ENCODE results near the gene TROAP.

Gene TROAP

DNA sequence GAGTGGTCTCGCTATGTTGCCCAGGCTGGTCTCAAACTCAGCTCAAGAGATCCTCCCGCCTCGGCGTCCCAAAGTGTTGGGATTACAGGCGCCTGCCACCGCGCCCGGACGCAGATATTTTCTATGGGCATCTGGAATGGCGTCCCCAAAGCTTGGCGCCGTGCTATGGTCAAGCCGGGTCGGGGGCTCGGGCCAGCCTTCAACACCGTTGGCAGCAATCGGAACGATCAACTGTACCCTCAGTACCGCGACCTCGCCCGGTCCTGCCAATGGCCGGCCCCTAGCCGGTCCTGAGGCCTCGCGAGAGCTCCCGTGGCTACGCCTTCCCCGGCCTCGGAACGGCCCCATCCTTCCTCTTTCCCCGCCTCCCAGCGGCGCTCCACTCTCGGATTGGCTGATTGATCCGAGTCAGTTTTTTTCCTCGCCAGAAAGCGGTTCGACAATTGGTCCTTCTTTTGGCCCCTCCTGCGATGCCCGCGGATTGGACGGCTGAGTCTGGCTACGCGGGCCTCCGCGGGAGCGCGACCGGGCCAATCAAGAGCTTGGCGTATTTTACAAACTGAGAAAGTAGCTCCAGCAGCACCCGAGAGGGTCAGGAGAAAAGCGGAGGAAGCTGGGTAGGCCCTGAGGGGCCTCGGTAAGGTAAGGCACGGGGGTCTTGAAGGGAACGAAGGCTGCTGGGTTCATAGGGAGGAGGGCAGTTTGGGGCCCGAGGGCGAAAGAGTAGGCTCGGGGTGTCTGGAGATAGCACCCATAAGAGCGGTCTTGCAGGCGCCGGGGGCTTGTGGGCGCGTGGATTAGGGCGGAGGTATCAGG, at the start of gene TROAP (continued):
- TF ChIP-seq ZNF2 (tag by site-specific recombination; IDR thresholded peaks at IDR 0.05) (peak; percentile 74), KLF16 (tag by site-specific recombination; IDR thresholded peaks at IDR 0.05) (peak; percentile 39; the same call in 1 of the 2 replicates), KLF9 (tag by site-specific recombination; IDR thresholded peaks at IDR 0.05; ENCODE audit: low read depth) (peak; percentile 45), ZNF776 (tag by site-specific recombination; IDR thresholded peaks at IDR 0.05; ENCODE audit: borderline replicate concordance) (no peak), ZXDB (tag by site-specific recombination; IDR thresholded peaks at IDR 0.05) (peak; percentile 39), REPIN1 (tag by site-specific recombination; IDR thresholded peaks at IDR 0.05; ENCODE audit: low read depth) (peak; percentile 93; the same call in 1 of the 2 replicates), ZNF169 (tag by site-specific recombination; IDR thresholded peaks at IDR 0.05) (no peak), YY1 (tag by site-specific recombination; IDR thresholded peaks at IDR 0.05) (peak; percentile 74), ZEB2 (tag by site-specific recombination; IDR thresholded peaks at IDR 0.05) (0 out of 2 replicates have a peak, but pooled peaks have one; percentile 8), ZNF670 (tag by site-specific recombination; IDR thresholded peaks at IDR 0.05; ENCODE audit: low read depth) (no peak), SP2 (tag by site-specific recombination; IDR thresholded peaks at IDR 0.05) (peak; percentile 100), ZNF600 (tag by site-specific recombination; IDR thresholded peaks at IDR 0.05) (peak; percentile 17; the same call in 1 of the 2 replicates), ZNF121 (tag by site-specific recombination; IDR thresholded peaks at IDR 0.05) (peak; percentile 97)
- TF ChIP-seq, protein P1, sequence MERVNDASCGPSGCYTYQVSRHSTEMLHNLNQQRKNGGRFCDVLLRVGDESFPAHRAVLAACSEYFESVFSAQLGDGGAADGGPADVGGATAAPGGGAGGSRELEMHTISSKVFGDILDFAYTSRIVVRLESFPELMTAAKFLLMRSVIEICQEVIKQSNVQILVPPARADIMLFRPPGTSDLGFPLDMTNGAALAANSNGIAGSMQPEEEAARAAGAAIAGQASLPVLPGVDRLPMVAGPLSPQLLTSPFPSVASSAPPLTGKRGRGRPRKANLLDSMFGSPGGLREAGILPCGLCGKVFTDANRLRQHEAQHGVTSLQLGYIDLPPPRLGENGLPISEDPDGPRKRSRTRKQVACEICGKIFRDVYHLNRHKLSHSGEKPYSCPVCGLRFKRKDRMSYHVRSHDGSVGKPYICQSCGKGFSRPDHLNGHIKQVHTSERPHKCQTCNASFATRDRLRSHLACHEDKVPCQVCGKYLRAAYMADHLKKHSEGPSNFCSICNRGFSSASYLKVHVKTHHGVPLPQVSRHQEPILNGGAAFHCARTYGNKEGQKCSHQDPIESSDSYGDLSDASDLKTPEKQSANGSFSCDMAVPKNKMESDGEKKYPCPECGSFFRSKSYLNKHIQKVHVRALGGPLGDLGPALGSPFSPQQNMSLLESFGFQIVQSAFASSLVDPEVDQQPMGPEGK (tag by site-specific recombination; IDR thresholded peaks at IDR 0.05) = peak; percentile 64
- TF ChIP-seq, protein P2, sequence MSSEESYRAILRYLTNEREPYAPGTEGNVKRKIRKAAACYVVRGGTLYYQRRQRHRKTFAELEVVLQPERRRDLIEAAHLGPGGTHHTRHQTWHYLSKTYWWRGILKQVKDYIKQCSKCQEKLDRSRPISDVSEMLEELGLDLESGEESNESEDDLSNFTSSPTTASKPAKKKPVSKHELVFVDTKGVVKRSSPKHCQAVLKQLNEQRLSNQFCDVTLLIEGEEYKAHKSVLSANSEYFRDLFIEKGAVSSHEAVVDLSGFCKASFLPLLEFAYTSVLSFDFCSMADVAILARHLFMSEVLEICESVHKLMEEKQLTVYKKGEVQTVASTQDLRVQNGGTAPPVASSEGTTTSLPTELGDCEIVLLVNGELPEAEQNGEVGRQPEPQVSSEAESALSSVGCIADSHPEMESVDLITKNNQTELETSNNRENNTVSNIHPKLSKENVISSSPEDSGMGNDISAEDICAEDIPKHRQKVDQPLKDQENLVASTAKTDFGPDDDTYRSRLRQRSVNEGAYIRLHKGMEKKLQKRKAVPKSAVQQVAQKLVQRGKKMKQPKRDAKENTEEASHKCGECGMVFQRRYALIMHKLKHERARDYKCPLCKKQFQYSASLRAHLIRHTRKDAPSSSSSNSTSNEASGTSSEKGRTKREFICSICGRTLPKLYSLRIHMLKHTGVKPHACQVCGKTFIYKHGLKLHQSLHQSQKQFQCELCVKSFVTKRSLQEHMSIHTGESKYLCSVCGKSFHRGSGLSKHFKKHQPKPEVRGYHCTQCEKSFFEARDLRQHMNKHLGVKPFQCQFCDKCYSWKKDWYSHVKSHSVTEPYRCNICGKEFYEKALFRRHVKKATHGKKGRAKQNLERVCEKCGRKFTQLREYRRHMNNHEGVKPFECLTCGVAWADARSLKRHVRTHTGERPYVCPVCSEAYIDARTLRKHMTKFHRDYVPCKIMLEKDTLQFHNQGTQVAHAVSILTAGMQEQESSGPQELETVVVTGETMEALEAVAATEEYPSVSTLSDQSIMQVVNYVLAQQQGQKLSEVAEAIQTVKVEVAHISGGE (tag by site-specific recombination; conservative IDR thresholded peaks at IDR 0.05; ENCODE audit: low read depth) = no peak
- TF ChIP-seq, protein P3, sequence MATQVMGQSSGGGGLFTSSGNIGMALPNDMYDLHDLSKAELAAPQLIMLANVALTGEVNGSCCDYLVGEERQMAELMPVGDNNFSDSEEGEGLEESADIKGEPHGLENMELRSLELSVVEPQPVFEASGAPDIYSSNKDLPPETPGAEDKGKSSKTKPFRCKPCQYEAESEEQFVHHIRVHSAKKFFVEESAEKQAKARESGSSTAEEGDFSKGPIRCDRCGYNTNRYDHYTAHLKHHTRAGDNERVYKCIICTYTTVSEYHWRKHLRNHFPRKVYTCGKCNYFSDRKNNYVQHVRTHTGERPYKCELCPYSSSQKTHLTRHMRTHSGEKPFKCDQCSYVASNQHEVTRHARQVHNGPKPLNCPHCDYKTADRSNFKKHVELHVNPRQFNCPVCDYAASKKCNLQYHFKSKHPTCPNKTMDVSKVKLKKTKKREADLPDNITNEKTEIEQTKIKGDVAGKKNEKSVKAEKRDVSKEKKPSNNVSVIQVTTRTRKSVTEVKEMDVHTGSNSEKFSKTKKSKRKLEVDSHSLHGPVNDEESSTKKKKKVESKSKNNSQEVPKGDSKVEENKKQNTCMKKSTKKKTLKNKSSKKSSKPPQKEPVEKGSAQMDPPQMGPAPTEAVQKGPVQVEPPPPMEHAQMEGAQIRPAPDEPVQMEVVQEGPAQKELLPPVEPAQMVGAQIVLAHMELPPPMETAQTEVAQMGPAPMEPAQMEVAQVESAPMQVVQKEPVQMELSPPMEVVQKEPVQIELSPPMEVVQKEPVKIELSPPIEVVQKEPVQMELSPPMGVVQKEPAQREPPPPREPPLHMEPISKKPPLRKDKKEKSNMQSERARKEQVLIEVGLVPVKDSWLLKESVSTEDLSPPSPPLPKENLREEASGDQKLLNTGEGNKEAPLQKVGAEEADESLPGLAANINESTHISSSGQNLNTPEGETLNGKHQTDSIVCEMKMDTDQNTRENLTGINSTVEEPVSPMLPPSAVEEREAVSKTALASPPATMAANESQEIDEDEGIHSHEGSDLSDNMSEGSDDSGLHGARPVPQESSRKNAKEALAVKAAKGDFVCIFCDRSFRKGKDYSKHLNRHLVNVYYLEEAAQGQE (tag by site-specific recombination; IDR thresholded peaks at IDR 0.05) = 0 out of 2 replicates have a peak, but pooled peaks have one; percentile 13
- TF ChIP-seq, protein P4, sequence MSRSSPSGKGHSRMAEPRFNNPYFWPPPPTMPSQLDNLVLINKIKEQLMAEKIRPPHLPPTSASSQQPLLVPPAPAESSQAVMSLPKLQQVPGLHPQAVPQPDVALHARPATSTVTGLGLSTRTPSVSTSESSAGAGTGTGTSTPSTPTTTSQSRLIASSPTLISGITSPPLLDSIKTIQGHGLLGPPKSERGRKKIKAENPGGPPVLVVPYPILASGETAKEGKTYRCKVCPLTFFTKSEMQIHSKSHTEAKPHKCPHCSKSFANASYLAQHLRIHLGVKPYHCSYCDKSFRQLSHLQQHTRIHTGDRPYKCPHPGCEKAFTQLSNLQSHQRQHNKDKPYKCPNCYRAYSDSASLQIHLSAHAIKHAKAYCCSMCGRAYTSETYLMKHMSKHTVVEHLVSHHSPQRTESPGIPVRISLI (tag by site-specific recombination; IDR thresholded peaks at IDR 0.05) = peak; percentile 94
- TF ChIP-seq, protein P5, sequence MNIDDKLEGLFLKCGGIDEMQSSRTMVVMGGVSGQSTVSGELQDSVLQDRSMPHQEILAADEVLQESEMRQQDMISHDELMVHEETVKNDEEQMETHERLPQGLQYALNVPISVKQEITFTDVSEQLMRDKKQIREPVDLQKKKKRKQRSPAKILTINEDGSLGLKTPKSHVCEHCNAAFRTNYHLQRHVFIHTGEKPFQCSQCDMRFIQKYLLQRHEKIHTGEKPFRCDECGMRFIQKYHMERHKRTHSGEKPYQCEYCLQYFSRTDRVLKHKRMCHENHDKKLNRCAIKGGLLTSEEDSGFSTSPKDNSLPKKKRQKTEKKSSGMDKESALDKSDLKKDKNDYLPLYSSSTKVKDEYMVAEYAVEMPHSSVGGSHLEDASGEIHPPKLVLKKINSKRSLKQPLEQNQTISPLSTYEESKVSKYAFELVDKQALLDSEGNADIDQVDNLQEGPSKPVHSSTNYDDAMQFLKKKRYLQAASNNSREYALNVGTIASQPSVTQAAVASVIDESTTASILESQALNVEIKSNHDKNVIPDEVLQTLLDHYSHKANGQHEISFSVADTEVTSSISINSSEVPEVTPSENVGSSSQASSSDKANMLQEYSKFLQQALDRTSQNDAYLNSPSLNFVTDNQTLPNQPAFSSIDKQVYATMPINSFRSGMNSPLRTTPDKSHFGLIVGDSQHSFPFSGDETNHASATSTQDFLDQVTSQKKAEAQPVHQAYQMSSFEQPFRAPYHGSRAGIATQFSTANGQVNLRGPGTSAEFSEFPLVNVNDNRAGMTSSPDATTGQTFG (tag by site-specific recombination; IDR thresholded peaks at IDR 0.05; ENCODE audit: borderline replicate concordance) = no peak
- TF ChIP-seq, protein P6, sequence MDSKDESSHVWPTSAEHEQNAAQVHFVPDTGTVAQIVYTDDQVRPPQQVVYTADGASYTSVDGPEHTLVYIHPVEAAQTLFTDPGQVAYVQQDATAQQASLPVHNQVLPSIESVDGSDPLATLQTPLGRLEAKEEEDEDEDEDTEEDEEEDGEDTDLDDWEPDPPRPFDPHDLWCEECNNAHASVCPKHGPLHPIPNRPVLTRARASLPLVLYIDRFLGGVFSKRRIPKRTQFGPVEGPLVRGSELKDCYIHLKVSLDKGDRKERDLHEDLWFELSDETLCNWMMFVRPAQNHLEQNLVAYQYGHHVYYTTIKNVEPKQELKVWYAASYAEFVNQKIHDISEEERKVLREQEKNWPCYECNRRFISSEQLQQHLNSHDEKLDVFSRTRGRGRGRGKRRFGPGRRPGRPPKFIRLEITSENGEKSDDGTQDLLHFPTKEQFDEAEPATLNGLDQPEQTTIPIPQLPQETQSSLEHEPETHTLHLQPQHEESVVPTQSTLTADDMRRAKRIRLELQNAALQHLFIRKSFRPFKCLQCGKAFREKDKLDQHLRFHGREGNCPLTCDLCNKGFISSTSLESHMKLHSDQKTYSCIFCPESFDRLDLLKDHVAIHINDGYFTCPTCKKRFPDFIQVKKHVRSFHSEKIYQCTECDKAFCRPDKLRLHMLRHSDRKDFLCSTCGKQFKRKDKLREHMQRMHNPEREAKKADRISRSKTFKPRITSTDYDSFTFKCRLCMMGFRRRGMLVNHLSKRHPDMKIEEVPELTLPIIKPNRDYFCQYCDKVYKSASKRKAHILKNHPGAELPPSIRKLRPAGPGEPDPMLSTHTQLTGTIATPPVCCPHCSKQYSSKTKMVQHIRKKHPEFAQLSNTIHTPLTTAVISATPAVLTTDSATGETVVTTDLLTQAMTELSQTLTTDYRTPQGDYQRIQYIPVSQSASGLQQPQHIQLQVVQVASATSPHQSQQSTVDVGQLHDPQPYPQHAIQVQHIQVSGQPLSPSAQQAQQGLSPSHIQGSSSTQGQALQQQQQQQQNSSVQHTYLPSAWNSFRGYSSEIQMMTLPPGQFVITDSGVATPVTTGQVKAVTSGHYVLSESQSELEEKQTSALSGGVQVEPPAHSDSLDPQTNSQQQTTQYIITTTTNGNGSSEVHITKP (tag by site-specific recombination; IDR thresholded peaks at IDR 0.05) = peak; percentile 16; the same call in 1 of the 2 replicates
- TF ChIP-seq, protein P7, sequence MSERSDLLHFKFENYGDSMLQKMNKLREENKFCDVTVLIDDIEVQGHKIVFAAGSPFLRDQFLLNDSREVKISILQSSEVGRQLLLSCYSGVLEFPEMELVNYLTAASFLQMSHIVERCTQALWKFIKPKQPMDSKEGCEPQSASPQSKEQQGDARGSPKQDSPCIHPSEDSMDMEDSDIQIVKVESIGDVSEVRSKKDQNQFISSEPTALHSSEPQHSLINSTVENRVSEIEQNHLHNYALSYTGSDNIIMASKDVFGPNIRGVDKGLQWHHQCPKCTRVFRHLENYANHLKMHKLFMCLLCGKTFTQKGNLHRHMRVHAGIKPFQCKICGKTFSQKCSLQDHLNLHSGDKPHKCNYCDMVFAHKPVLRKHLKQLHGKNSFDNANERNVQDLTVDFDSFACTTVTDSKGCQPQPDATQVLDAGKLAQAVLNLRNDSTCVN (tag by site-specific recombination; optimal IDR thresholded peaks at IDR 0.05) = peak; percentile 77

Data from HEK293 (cell line).